ENCODE measurements around the gene CELF2.

The CELF2 gene

GRCh38 chr10:11023009-11023953, 5.6 kb downstream of the CELF2 start:
- DNase-seq, result no peak

- no peak for DNase-seq
These were observed 6.9 kb downstream of the CELF2 start for GRCh38 chr10:11024596-11024995.

- no peak for DNase-seq
These were observed 8.3 kb downstream of the CELF2 start for GRCh38 chr10:11025978-11026377.

- no peak for DNase-seq
These were observed 9.1 kb downstream of the CELF2 start for GRCh38 chr10:11026773-11027172.

- DNase-seq, result no peak
These were observed 17.1 kb downstream of the CELF2 start for GRCh38 chr10:11034762-11035161.

- no peak for DNase-seq
These were observed 17.8 kb downstream of the CELF2 start for GRCh38 chr10:11035301-11035991.

GRCh38 chr10:11036424-11037011, 18.8 kb downstream of the CELF2 start:
- no peak for DNase-seq

- DNase-seq, result no peak
These were observed 20.3 kb downstream of the CELF2 start for GRCh38 chr10:11037991-11038390.

- DNase-seq, result no peak
These were observed 24.7 kb downstream of the CELF2 start for GRCh38 chr10:11042357-11042756.

GRCh38 chr10:11043039-11043438, 25.4 kb downstream of the CELF2 start:
- no peak for DNase-seq

GRCh38 chr10:11043446-11044127, 25.9 kb downstream of the CELF2 start:
- no peak for DNase-seq

GRCh38 chr10:11045487-11045886, 27.8 kb downstream of the CELF2 start:
- DNase-seq, result no peak

GRCh38 chr10:11045995-11046775, 28.5 kb downstream of the CELF2 start:
- DNase-seq, result no peak

GRCh38 chr10:11046776-11047160, 29.1 kb downstream of the CELF2 start:
- DNase-seq, result no peak

- DNase-seq, result no peak
These were observed 31.1 kb downstream of the CELF2 start for GRCh38 chr10:11048707-11049278.

- no peak for DNase-seq
These were observed 32.1 kb downstream of the CELF2 start for GRCh38 chr10:11049806-11050205.

GRCh38 chr10:11050301-11051287, 32.9 kb downstream of the CELF2 start:
- no peak for DNase-seq

GRCh38 chr10:11057018-11057417, 39.3 kb downstream of the CELF2 start:
- DNase-seq, result no peak

- no peak for DNase-seq
These were observed 39.8 kb downstream of the CELF2 start for GRCh38 chr10:11057448-11057847.

- DNase-seq, result no peak
These were observed 40.3 kb downstream of the CELF2 start for GRCh38 chr10:11057994-11058393.

GRCh38 chr10:11058965-11059364, 41.3 kb downstream of the CELF2 start:
- DNase-seq, result no peak

Measured in NCI-H1436 (cell line).